HG03280 (cell line): ENCODE data around the gene RGS12.

ENCODE experiments used
- ATAC-seq: cut with Tn5 transposase; IDR thresholded peaks from one replicate; pipeline ENCODE4 v1.9.1; 2021; ENCODE audit warnings: mild to moderate bottlenecking, moderate library complexity; ENCODE audit not compliant: unreplicated experiment

RGS12 gene

DNA sequence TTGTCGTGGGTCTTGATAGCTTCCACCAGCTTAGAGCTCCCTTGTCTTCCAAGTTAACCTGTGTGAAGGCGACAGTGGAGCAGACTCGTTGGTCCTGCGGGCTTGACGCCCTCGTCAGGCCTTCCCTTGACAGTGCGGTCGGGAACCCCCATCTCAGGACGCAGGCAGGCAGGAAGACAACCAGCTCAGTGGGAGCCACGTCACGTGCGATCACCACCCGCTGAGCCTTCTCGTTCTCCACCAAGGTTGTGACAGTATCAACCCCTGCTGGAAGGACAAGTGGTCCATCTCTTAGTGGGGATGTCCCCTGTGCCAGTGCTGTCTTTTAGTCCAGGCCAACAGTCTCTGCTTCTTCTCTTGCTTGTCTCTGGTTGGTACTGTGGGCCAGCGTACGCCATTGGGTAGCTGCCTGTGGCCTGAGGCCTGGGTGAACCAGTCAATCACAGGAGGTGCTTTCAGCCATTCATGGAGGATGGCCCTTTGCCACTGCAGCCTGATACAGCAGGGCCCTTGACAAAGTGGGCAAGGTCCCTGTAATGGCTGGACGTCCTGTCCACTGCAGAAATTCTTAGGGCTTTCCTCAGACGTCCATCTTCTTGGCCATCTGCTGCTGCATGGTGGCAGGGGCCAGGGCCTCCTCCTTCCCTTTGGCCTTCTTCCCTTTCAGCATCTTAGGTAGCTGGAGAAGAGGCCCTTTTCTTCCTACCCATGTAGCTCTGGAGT, 31.4 kb downstream of the RGS12 start:
- ATAC-seq = no peak

- ATAC-seq = no peak
Observed at GRCh38 chr4:3328814-3329663, 36.2 kb downstream of the RGS12 start.

- no peak for ATAC-seq
Observed at GRCh38 chr4:3329887-3330286, 37.1 kb downstream of the RGS12 start.

- ATAC-seq = no peak
Observed at GRCh38 chr4:3330707-3331106, 37.9 kb downstream of the RGS12 start.

DNA sequence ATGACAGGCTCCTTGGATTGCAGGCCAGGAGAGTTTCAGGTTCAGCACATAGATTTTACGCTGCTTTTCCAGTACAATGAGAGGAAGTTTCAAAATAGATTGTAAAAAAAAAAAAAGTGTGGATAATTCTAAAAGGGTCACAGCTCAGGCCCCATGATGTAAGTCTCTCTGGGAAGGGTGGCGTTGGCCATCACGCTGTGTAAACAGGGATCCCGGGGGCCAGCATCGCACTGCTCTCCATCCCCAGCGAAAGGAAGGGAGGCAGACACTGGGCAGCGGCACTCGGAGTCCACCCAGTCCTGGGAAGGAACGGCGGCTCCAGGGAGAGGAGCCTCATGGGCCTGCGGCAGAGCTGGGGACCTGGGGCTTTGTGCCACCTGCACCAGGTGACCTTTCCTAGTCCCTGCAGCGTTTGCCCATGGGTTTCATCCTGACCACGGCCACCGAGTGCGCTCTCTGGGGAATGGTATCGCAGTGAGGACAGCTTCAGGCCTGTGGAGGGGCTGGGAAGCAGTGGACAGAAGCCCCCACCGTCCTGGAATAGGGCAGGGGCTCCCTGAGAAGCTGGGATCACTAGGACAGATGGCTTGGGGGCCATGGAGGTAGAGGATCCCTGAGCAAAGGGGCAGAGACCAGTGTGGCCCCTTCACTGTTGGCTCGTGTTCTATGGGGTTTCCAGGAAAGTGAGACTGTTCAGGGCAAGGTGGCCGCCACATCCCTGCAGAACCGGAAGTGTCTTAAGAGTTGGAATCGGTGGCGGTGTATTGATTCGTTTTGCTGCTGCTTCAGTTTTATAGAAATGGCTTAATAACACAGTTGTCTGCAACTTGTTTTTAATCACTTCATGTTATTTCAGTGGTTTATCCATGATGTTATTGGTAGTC, 38.9 kb downstream of the RGS12 start:
- no peak for ATAC-seq

DNA sequence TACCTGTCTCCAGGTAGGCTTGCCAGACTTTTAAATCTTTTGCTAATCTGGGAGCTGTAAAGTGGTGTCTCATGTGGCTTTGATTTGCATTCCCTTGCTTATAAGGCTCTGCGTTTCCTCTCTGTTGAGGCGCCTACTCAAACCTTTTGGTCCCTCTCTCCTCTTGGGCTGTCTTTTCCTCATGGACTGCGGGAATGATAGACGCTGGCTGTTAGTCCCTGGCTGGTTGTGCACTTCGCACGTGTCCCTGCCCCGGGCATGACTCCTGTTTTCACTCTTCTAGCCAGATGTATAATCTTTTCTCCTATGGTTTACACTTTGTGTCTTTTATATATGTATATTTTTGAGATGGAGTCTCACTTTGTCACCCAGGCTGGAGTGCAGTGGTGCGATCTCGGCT, 39.7 kb downstream of the RGS12 start:
- no peak for ATAC-seq

GRCh38 chr4:3334316-3334715, 41.5 kb downstream of the RGS12 start:
- no peak for ATAC-seq

- no peak for ATAC-seq
Observed at GRCh38 chr4:3335385-3335784, 42.6 kb downstream of the RGS12 start.

GRCh38 chr4:3335982-3336381, 43.2 kb downstream of the RGS12 start:
- ATAC-seq = no peak

GRCh38 chr4:3336382-3337356, 43.8 kb downstream of the RGS12 start:
- no peak for ATAC-seq

- no peak for ATAC-seq
Observed at GRCh38 chr4:3337357-3337732, 44.5 kb downstream of the RGS12 start.

DNA sequence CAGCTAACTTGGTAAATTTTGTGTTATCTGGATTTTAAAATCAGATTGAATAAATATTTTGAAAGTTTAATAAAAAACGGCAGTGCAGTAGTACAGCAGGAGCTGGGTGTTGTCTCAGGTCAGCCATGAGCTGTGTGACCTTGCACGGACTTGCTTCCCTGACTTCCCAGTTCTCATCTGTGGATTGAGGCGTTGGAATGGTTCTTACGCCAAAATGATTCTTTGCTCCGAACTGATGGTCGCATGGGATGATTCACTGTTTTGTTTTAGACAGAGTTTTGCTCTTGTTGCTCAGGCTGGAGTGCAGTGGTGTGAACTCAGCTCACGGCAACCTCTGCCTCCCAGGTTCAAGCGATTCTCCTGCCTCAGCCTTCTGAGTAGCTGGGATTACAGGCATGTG, 45.0 kb downstream of the RGS12 start:
- no peak for ATAC-seq

- ATAC-seq = no peak
Observed at GRCh38 chr4:3338321-3338838, 45.6 kb downstream of the RGS12 start.

DNA sequence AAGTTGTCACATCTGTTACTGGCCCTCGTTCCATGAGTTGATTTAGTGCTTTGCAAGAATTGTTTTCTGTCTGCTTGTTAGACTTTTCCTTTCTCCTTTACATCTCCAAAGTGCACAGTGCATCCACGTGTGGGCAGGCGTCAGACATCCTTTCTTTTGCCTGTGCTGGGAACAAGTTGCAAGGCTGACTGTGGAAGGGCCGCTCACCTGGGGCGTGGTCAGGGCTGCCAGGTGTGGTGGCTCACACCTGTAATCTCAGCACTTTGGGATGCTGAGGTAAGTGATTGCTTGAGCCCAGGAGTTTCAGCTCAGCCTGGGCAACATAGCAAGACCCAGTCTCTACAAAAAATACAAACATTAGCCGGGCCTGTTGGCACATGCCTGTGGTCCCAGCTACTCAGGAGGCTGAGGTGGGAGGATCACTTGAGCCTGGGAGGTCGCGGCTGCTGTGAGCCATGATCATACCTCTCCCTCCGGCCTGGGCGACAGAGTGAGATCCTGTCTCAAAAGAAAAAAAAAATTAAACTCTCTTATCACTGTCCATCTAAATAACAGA, 46.2 kb downstream of the RGS12 start:
- no peak for ATAC-seq

DNA sequence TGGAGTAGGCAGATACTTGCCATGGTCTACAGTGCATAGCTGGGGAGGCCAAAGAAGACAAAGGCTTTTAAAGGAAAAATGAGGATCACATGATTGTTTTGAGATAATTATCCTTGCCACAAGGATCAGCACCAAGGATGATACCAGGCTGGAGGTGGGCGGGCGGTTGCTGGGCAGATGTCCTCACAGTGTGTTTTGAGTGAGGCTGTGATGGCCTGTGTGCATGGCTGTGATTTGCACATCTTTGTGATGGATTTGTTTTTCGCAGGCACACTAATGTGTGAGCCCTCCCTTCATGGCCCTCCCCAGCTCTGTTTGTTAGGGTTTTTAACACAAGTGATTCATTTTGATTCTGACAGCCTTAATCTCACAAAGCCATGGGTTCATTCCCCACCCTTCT, 46.8 kb downstream of the RGS12 start:
- ATAC-seq = no peak

DNA sequence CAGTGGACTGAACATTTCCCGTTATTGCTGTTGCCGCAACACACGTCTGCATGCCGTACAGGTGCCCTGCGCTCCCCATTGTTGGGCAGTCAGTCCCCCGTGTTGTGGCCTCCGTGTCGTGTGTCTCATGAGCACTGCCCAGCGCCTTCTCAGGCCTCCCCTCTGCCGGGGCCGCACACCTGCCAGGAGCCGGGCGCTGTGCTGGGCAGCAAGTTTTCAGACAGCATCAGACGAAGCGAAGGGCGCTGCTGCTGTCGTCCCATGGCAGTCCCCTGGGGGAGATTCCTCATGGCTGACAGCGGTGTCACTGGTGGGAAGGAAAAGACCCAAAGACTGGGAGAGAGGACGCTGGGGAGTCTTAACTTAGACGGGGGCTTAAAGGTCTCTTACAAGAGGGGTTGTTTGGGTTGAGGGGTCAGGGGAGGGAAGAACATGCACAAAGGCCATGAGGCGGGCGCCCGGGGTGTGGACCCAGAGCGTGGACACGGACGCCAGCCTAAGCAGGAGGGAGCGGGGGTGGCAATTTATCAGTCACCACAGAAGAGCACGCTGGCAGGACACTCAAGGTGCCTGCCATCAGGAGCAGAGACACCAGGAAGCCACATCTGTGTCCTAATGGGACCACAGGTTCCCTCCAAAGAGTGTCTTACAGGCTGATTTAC, 47.3 kb downstream of the RGS12 start:
- no peak for ATAC-seq

DNA sequence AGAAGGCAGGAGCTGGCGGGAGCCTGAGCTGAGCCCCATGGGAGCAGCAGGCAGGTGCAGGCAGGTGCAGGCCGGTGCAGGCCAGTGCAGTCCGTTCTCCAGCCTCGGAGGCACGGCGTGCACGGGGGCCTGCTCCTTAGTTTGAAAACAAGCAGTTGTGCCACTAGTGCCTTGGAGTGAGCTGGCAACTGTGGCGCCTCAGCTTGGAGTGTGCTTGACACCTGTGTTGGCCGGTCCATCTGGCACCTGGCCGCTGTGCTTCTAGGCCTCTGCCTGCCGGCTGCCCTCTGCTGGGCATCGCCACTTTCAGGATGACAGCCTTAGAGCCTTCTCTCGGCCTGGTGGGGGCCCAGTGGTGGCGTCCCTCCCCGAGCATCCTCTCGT, 47.9 kb downstream of the RGS12 start:
- no peak for ATAC-seq

GRCh38 chr4:3341760-3342159, 48.9 kb downstream of the RGS12 start:
- ATAC-seq = no peak

DNA sequence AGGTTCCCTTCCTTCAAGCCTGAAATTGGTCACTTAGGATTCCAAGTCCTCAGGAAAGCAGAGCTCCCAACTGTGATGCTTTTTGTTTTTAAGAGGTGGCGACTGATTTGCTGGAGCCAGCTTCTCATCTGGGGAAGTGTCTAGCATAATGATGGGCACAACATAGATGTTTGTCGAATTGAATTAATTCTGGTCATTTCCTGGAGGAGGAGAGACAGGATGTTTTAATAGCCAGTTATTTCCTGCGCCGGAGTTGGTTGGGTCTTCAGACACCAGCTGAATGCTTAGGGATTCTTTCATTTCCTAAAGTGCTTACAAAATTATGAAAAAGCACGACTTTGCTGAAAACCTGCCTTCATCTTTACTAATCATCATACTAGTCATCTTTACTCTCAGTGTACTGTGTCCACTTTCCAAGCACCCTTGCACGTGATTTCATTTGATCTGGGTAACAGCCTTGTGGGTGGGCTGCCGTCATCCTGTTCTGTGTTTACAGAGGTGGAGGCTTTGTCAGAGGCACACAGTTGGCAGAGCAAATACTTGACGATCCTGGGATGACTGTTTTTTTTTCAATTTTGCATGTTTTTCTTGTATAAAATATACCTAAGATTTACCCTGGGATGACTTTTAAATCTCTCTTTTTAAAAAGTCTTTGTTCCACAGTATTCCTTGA, 49.5 kb downstream of the RGS12 start:
- ATAC-seq = no peak
